H1 (cell line): Measurements from ENCODE around the gene GJA8. TPM values are rescaled to one million over a fixed set of nuclear protein-coding genes. Genes with fewer than 3 reads are reported as not detected.

Experiments
- CTCF ChIA-PET: fragments of 300-600 bp; sonication (Branson Sonifier 250); formaldehyde crosslinking; loops from one replicate; lab custom pipeline; 2021; ENCODE audit not compliant: partially characterized antibody; lab: Charles Lee
- POLR2A ChIA-PET: fragments of 300-600 bp; sonication (Branson Sonifier 250); formaldehyde crosslinking; loops from one replicate; lab custom pipeline; 2021; ENCODE audit warnings: inconsistent platforms; ENCODE audit not compliant: partially characterized antibody; lab: Charles Lee
- DNase-seq, 2 experiments: peaks; one replicate each; pipeline versions ENCODE4 v3.0.0 to v3.0.0-alpha.2; 2010 to 2022; ENCODE audit warnings: low spot score in 2 of 2, low read depth in 1 of 2, mixed read lengths in 1 of 2
- FAIRE-seq: peaks from 2 replicates; lab custom pipeline; 2011; peaks lifted over from hg19 to GRCh38; lab: Jason Lieb, UNC
- H2AFZ ChIP-seq: 2 replicates; pipeline ENCODE4 v1.8.1; 2012; ENCODE audit warnings: low read length, inconsistent platforms
- H2AK5ac ChIP-seq: 2 replicates; pipeline ENCODE4 v1.6.1; 2013; ENCODE audit warnings: low read depth, low read length
- H2BK120ac ChIP-seq: replicated peaks from 2 replicates; pipeline ENCODE3; 2013; ENCODE audit warnings: low read depth, low read length, inconsistent platforms
- H2BK12ac ChIP-seq: 2 replicates; pipeline ENCODE4 v1.6.1; 2013; ENCODE audit warnings: low read depth, low read length
- H2BK15ac ChIP-seq: 2 replicates; pipeline ENCODE4 v1.6.1; 2013; ENCODE audit warnings: low read length
- H2BK20ac ChIP-seq: 2 replicates; pipeline ENCODE4 v1.6.1; 2013; ENCODE audit warnings: low read length
- H2BK5ac ChIP-seq: 2 replicates; pipeline ENCODE4 v1.6.1; 2013; ENCODE audit warnings: low read depth, low read length
- H3K14ac ChIP-seq: 2 replicates; pipeline ENCODE4 v1.6.1; 2013; ENCODE audit warnings: inconsistent platforms; ENCODE audit not compliant: insufficient read length
- H3K18ac ChIP-seq: 2 replicates; pipeline ENCODE4 v1.6.1; 2013; ENCODE audit warnings: low read length; ENCODE audit errors: extremely low read depth
- H3K23ac ChIP-seq: 2 replicates; pipeline ENCODE4 v1.6.1; 2013; ENCODE audit warnings: inconsistent platforms; ENCODE audit not compliant: insufficient read length
- H3K23me2 ChIP-seq: 2 replicates; pipeline ENCODE4 v1.6.1; 2013; ENCODE audit warnings: low read depth, low read length
- H3K27ac ChIP-seq: 2 replicates; pipeline ENCODE4 v1.6.1; 2011; ENCODE audit warnings: low read depth, low read length, inconsistent platforms
- H3K27me3 ChIP-seq, 4 experiments: replicated peaks in 1 of 4; 1 replicate in 1 of 4; 2 replicates in 3 of 4; pipeline versions ENCODE4 v1.6.1 to v1.8.1; 2011 to 2013; ENCODE audit warnings: low read length in 3 of 4, mild to moderate bottlenecking in 3 of 4, inconsistent platforms in 2 of 4, mixed read lengths in 2 of 4, moderate library complexity in 1 of 4; ENCODE audit not compliant: control insufficient read depth in 3 of 4, insufficient read depth in 3 of 4; ENCODE audit errors: extremely low read depth in 1 of 4
- H3K36me3 ChIP-seq, 4 experiments: 2 replicates each; pipeline versions ENCODE4 v1.6.1 to v1.8.1; 2011 to 2013; ENCODE audit warnings: mild to moderate bottlenecking in 4 of 4, low read length in 3 of 4, moderate library complexity in 2 of 4, control low read depth in 1 of 4, inconsistent platforms in 1 of 4; ENCODE audit not compliant: insufficient read depth in 4 of 4, control insufficient read depth in 2 of 4
- H3K4ac ChIP-seq: replicated peaks from 2 replicates; pipeline ENCODE3; 2013; ENCODE audit warnings: low read length, low read depth, mixed read lengths, inconsistent platforms; ENCODE audit not compliant: insufficient read length
- H3K4me1 ChIP-seq, 4 experiments: replicated peaks in 1 of 4; 1 replicate in 1 of 4; 2 replicates in 3 of 4; pipeline versions ENCODE4 v1.6.1 to v1.8.1; 2011 to 2013; ENCODE audit warnings: low read length in 3 of 4, inconsistent platforms in 2 of 4, mixed read lengths in 1 of 4; ENCODE audit not compliant: insufficient read depth in 4 of 4, control insufficient read depth in 3 of 4
- H3K4me2 ChIP-seq, 2 experiments: 2 replicates each; pipeline versions ENCODE4 v1.6.1 to v1.8.1; 2011 to 2013; ENCODE audit warnings: low read depth in 2 of 2, low read length in 2 of 2, control low read depth in 1 of 2, inconsistent platforms in 1 of 2, mild to moderate bottlenecking in 1 of 2; ENCODE audit not compliant: insufficient read depth in 1 of 2
- H3K4me3 ChIP-seq, 4 experiments: fragments of 200-600, 300-600 bp in 1 of 4; sonication (generic), shearing (Covaris generic), sonication (Bioruptor Twin) in 1 of 4; 2 replicates each; pipeline versions ENCODE4 v1.5.1 to v1.8.1; 2011 to 2016; ENCODE audit warnings: low read length in 4 of 4, low read depth in 3 of 4, control low read depth in 2 of 4, inconsistent platforms in 2 of 4, mild to moderate bottlenecking in 2 of 4, mixed read lengths in 1 of 4, moderate library complexity in 1 of 4; ENCODE audit not compliant: insufficient read depth in 2 of 4; ENCODE audit errors: extremely low read depth in 1 of 4
- H3K56ac ChIP-seq: replicated peaks from 2 replicates; pipeline ENCODE3; 2013; ENCODE audit warnings: low read depth, mild to moderate bottlenecking, mixed read lengths, low read length, inconsistent platforms; ENCODE audit not compliant: insufficient read length
- H3K79me1 ChIP-seq: 2 replicates; pipeline ENCODE4 v1.6.1; 2013; ENCODE audit warnings: low read depth, low read length, control low read depth
- H3K79me2 ChIP-seq, 2 experiments: 2 replicates each; pipeline versions ENCODE4 v1.6.1 to v1.8.1; 2012 to 2013; ENCODE audit warnings: low read length in 2 of 2, mild to moderate bottlenecking in 2 of 2, inconsistent platforms in 1 of 2; ENCODE audit not compliant: insufficient read depth in 2 of 2, control insufficient read depth in 1 of 2
- H3K9ac ChIP-seq, 4 experiments: replicated peaks in 1 of 4; 1 replicate in 1 of 4; 2 replicates in 3 of 4; pipeline versions ENCODE4 v1.6.1 to v1.8.1; 2011 to 2013; ENCODE audit warnings: low read depth in 3 of 4, low read length in 3 of 4, control low read depth in 2 of 4, mild to moderate bottlenecking in 2 of 4, moderate library complexity in 2 of 4, inconsistent platforms in 1 of 4; ENCODE audit errors: extremely low read depth in 1 of 4
- H3K9me3 ChIP-seq, 2 experiments: 2 replicates each; pipeline versions ENCODE4 v1.6.1 to v1.8.1; 2012 to 2013; ENCODE audit warnings: mild to moderate bottlenecking in 2 of 2, moderate library complexity in 2 of 2, control low read depth in 1 of 2, inconsistent platforms in 1 of 2, low read depth in 1 of 2, low read length in 1 of 2, mixed read lengths in 1 of 2; ENCODE audit not compliant: insufficient read depth in 2 of 2
- H4K20me1 ChIP-seq, 2 experiments: replicated peaks in 1 of 2; 2 replicates each; pipeline versions ENCODE3 to v1.8.1; 2011 to 2013; ENCODE audit warnings: inconsistent platforms in 2 of 2, low read length in 2 of 2, mild to moderate bottlenecking in 1 of 2; ENCODE audit not compliant: insufficient read depth in 2 of 2, control insufficient read depth in 1 of 2
- H4K5ac ChIP-seq: 2 replicates; pipeline ENCODE4 v1.6.1; 2013; ENCODE audit warnings: low read length, low read depth, mixed read lengths, inconsistent platforms; ENCODE audit not compliant: insufficient read length
- H4K8ac ChIP-seq: 2 replicates; pipeline ENCODE4 v1.8.0; 2013; ENCODE audit warnings: mild to moderate bottlenecking, moderate library complexity, low read length, inconsistent platforms; ENCODE audit not compliant: insufficient read depth; ENCODE audit errors: extremely low read depth
- H4K91ac ChIP-seq: replicated peaks from 2 replicates; pipeline ENCODE3; 2013; ENCODE audit warnings: low read length, mixed read lengths, inconsistent platforms; ENCODE audit not compliant: insufficient read length
- BACH1 ChIP-seq: IDR thresholded peaks from 2 replicates; pipeline ENCODE4 v1.6.1; 2012; ENCODE audit warnings: low read length, improper control_type of control experiment
- CEBPB ChIP-seq: IDR thresholded peaks from 2 replicates; pipeline ENCODE4 v1.6.1; 2012; ENCODE audit warnings: low read depth, low read length
- CTCF ChIP-seq, 3 experiments: IDR thresholded peaks; 1 replicate in 2 of 3; 2 replicates in 1 of 3; pipeline versions ENCODE4 v1.5.1 to v1.6.1; 2011; ENCODE audit warnings: low read length in 3 of 3, mild to moderate bottlenecking in 3 of 3, inconsistent platforms in 2 of 3, low read depth in 1 of 3, moderate library complexity in 1 of 3; ENCODE audit not compliant: insufficient read depth in 1 of 3; ENCODE audit errors: control extremely low read depth in 1 of 3
- EP300 ChIP-seq, 2 experiments: IDR thresholded peaks; 1 replicate in 1 of 2; 2 replicates in 1 of 2; pipeline ENCODE4 v1.6.1; 2011 to 2012; ENCODE audit warnings: low read depth in 2 of 2, low read length in 2 of 2, mild to moderate bottlenecking in 2 of 2, borderline replicate concordance in 1 of 2, inconsistent platforms in 1 of 2, moderate library complexity in 1 of 2
- EZH2 ChIP-seq: fragments of 200-600 bp; sonication (generic); IDR thresholded peaks from 2 replicates; pipeline ENCODE4 v1.7.1; 2012; ENCODE audit warnings: low read depth, mild to moderate bottlenecking, moderate library complexity, low read length, inconsistent platforms; ENCODE audit not compliant: severe bottlenecking
- KDM5A ChIP-seq: fragments of 200-600 bp; IDR thresholded peaks from 2 replicates; pipeline ENCODE4 v1.7.1; 2012; ENCODE audit warnings: mild to moderate bottlenecking, low read length, inconsistent platforms, mixed read lengths
- SRF ChIP-seq: IDR thresholded peaks from 2 replicates; pipeline ENCODE4 v1.6.1; 2011; ENCODE audit warnings: mild to moderate bottlenecking, low read depth, low read length, moderate library complexity
- TEAD4 ChIP-seq: IDR thresholded peaks from 2 replicates; pipeline ENCODE4 v1.6.1; 2012; ENCODE audit warnings: low read depth, low read length, inconsistent platforms, mixed read lengths
- WGBS, 2 experiments: shearing (Covaris generic) in 1 of 2; methylation state at CpG; one replicate each; pipeline versions ENCODE4 v1.1.6 to v1.1.7; 2013 to 2015; ENCODE audit warnings: low lambda C conversion rate in 2 of 2, mixed read lengths in 2 of 2, inconsistent platforms in 1 of 2, low coverage in 1 of 2, missing lambda C conversion rate in 1 of 2; ENCODE audit not compliant: insufficient replicate concordance in 2 of 2, insufficient coverage in 1 of 2, insufficient read length in 1 of 2; ENCODE audit errors: extremely low coverage in 1 of 2, missing lambda C conversion rate in 1 of 2; 5-methylcytosine and 5-hydroxymethylcytosine counted together
- polyA plus RNA-seq, 7 experiments: library from polyadenylated mRNA; depleted of rRNA in 3 of 7; stranded (reverse) in 5 of 7; unstranded in 2 of 7; fragments of >200 nt in 5 of 7; fragments of 200-250 nt in 2 of 7; gene quantifications; 1 replicate in 5 of 7; 2 replicates in 1 of 7; 4 replicates in 1 of 7; pipeline versions ENCODE4 v1.2.1 to v1.2.3, GENCODE V29; 2011 to 2013; ENCODE audit warnings: missing spikeins in 2 of 7, mixed read lengths in 2 of 7
- total RNA-seq: library from RNA; stranded (reverse); fragmentation: NEBNext Ultra II Directional; extraction: Animal tissue kit (Norgen Biotek cat#: 25700); gene quantifications from 2 replicates; pipeline ENCODE4 v1.2.1, GENCODE V29; 2021

The GJA8 gene
- total and polyA plus RNA-seq, 2 of the 8 experiments (the other 6 are each of a cell fraction or from before 2014, with no cell fraction given), result not detected

GRCh38 chr1:147882535-147882934 lies 20.1 kb upstream of the GJA8 start:
- no peak overlapping the region for H4K5ac ChIP-seq
- DNase-seq (no peak), FAIRE-seq (no peak)
- H3K79me1 ChIP-seq, result no peaks in the 10 kb centered on the region
- no peak overlapping the region for H3K27ac ChIP-seq
- H3K56ac ChIP-seq, result no peak overlapping the region
- WGBS, 2 experiments, result 89% methylated on average over 2 of the region's 2 CpGs; no CpG with 5 or more reads in 1 of the 2 experiments
- no peaks in the 10 kb centered on the region for H3K36me3 ChIP-seq
- no peak for TF ChIP-seq EP300 (IDR thresholded peaks at IDR 0.05; ENCODE audit: borderline replicate concordance in 1 of 2, low read depth in 2 of 2, low read length in 2 of 2)
- no peak for TF ChIP-seq EZH2
- no peak for TF ChIP-seq SRF
- no peak for TF ChIP-seq CEBPB
- no peak for TF ChIP-seq TEAD4
- TF ChIP-seq CTCF (IDR thresholded peaks at IDR 0.05; ENCODE audit: control extremely low read depth in 1 of 3, insufficient read depth in 1 of 3, low read depth in 1 of 3, low read length in 3 of 3), result no peak
- TF ChIP-seq BACH1, result no peak
- TF ChIP-seq KDM5A, result no peak
- no peak overlapping the region for H3K4me2 ChIP-seq
- ChIA-PET POLR2A (no interaction called here), CTCF (interaction anchor here (1.7 kb wide), 1 partner anchor 10 kb away, joined by 10 read pairs; no protein-coding TSS in a partner anchor)
- no peaks in the 10 kb centered on the region; a peak in 1 of 7 replicates for H3K27me3 ChIP-seq
- no peak overlapping the region for H3K4me3 ChIP-seq
- H3K79me2 ChIP-seq, result no peaks in the 10 kb centered on the region
- no peak overlapping the region for H4K8ac ChIP-seq
- peaks cover 0 to 7% of the 10 kb centered on the region in 2 experiments; a peak in 2 of 4 replicates for H3K9me3 ChIP-seq
- H2BK120ac ChIP-seq, result no peak overlapping the region
- H4K20me1 ChIP-seq, result no peaks in the 10 kb centered on the region
- no peak overlapping the region for H2BK20ac ChIP-seq
- H3K4ac ChIP-seq, result no peak overlapping the region
- no peak overlapping the region for H4K91ac ChIP-seq
- no peak overlapping the region for H2BK5ac ChIP-seq
- H2AK5ac ChIP-seq, result no peak overlapping the region
- no peak overlapping the region for H2AFZ ChIP-seq
- H3K4me1 ChIP-seq, result no peaks in the 10 kb centered on the region
- H2BK15ac ChIP-seq, result no peak overlapping the region
- H2BK12ac ChIP-seq, result no peak overlapping the region
- H3K14ac ChIP-seq, result no peak overlapping the region
- H3K23ac ChIP-seq, result no peak overlapping the region
- no peaks in the 10 kb centered on the region; the same call in 1 of the 2 replicates for H3K23me2 ChIP-seq
- H3K9ac ChIP-seq, result no peak overlapping the region
- no peak overlapping the region for H3K18ac ChIP-seq
